ENCODE results near the gene TMEM205. TPM values are rescaled to one million over a fixed set of nuclear protein-coding genes. Genes with fewer than 3 reads are reported as not detected.

TMEM205 gene
- total RNA-seq, 2 donors from 2014 or later: 60.4 to 64.7 TPM

DNA sequence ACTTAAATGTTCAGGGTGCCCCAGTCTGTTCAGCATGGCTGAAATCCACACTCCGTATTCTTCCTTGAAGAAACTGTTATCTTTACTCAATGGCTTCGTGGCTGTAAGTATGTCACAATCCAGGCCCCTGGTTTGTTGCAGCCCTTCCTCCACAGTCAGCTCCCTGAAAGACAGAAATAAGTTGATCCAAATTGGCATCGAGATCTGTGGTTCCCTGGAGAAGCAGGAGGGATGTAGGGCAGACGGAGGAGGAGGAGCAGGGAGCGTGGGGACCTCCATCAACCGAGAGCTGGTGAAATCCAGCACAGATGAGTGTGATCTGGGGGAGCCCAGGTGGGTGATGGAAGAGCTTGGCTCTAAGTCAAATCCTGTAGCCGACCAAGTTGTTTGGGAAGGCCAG, 49.8 kb downstream of the TMEM205 start:
- no peak overlapping the region for H3K27ac Mint-ChIP-seq
- H3K4me1 Mint-ChIP-seq (ENCODE audit: low read depth): peaks cover 7% of the 10 kb centered on the region
- no peak for DNase-seq
- H3K4me3 Mint-ChIP-seq: no peak overlapping the region
- peaks cover 13% of the 10 kb centered on the region for H3K27me3 Mint-ChIP-seq (ENCODE audit: low read depth)
- H3K9me3 Mint-ChIP-seq: no peaks in the 10 kb centered on the region
- no peaks in the 10 kb centered on the region for H3K36me3 Mint-ChIP-seq (ENCODE audit: insufficient read depth in 2 of 2)
- ATAC-seq (replicated peaks in 1 of 2): no peak

- no peak within 1 kb of the TSS for H3K4me3 Mint-ChIP-seq
- H3K4me1 Mint-ChIP-seq (ENCODE audit: low read depth): peaks cover 7% of the 10 kb centered on the region
- DNase-seq (no peak), ATAC-seq (replicated peaks in 1 of 2) (no peak)
- no peak within 1 kb of the TSS for H3K27ac Mint-ChIP-seq
- H3K36me3 Mint-ChIP-seq (ENCODE audit: insufficient read depth in 2 of 2): no peaks in the 10 kb centered on the region
- H3K9me3 Mint-ChIP-seq: no peaks in the 10 kb centered on the region
- H3K27me3 Mint-ChIP-seq (ENCODE audit: low read depth): peaks cover 13% of the 10 kb centered on the region
These were observed 50.3 kb downstream of the TMEM205 start, which contains the start of gene TSPAN16 for GRCh38 chr19:11295665-11296245. TSPAN16 (plus strand) TSS chr19:11296160; CDS start chr19:11296298, 138 bp downstream.

DNA sequence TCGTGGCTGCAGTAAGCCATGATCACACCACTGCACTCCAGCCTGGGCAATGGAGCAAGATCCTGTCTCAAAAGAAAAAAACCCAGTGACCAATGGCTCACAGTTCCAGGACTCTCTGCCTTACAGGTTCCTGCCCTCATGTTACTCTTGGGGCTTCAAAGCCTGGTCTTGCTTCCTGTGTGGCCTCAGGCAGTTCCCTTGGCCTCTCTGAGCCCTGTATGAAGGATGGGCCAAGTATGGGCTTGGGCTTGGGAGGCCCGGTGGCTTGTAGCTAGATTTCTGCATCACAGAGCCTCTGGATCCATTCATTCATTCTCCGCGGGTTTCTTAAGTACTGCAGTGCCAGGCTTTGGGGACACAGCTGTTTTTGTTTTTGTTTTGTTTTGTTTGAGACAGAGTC, 50.9 kb downstream of the TMEM205 start:
- H3K27ac Mint-ChIP-seq: no peak overlapping the region
- DNase-seq (no peak), ATAC-seq (replicated peaks in 1 of 2) (no peak)
- H3K4me1 Mint-ChIP-seq (ENCODE audit: low read depth): peaks cover 7% of the 10 kb centered on the region
- H3K4me3 Mint-ChIP-seq: no peak overlapping the region
- no peaks in the 10 kb centered on the region for H3K9me3 Mint-ChIP-seq
- no peaks in the 10 kb centered on the region for H3K36me3 Mint-ChIP-seq (ENCODE audit: insufficient read depth in 2 of 2)
- peaks cover 13% of the 10 kb centered on the region for H3K27me3 Mint-ChIP-seq (ENCODE audit: low read depth)

GRCh38 chr19:11293433-11294389, 52.4 kb downstream of the TMEM205 start:
- Mint-ChIP-seq H3K4me1 (ENCODE audit: low read depth) (peaks cover 7% of the 10 kb centered on the region), H3K4me3 (peak overlapping the region; percentile 50 to 79), H3K27me3 (ENCODE audit: low read depth) (peaks cover 19% of the 10 kb centered on the region), H3K36me3 (ENCODE audit: insufficient read depth in 2 of 2) (no peaks in the 10 kb centered on the region), H3K27ac (no peak overlapping the region), H3K9me3 (no peaks in the 10 kb centered on the region)
- peak; percentile 86 to 91 for DNase-seq
- ATAC-seq (replicated peaks in 1 of 2): peak; percentile 100

Other genes starting within 250 kb of the TMEM205 start
- gene SPC24, start 190.5 kb downstream of the TMEM205 start, total RNA-seq: 10 to 100 TPM; 43.6 to 46.8 TPM
- gene KANK2, start 148.7 kb downstream of the TMEM205 start, total RNA-seq: 1 to 10 TPM in 1 of 2 donors, under 1 TPM in 1; 0.96 to 1.1 TPM
- gene ANGPTL8, start 106.6 kb downstream of the TMEM205 start, total RNA-seq: not detected
- 1 to 10 TPM; 8.4 to 9.1 TPM for gene DOCK6, start 83.7 kb downstream of the TMEM205 start, total RNA-seq
- not detected for gene TSPAN16, start 50.1 kb downstream of the TMEM205 start, total RNA-seq
- gene RAB3D, start 6.6 kb downstream of the TMEM205 start, total RNA-seq: 10 to 100 TPM; 13.3 to 16.8 TPM
- 10 to 100 TPM; 27.9 to 30.7 TPM for gene CCDC159, start 251 bp upstream of the TMEM205 start, total RNA-seq
- 1 to 10 TPM; 6.9 to 9.7 TPM for gene PLPPR2, start 9.2 kb upstream of the TMEM205 start, total RNA-seq
- gene SWSAP1, start 28.4 kb upstream of the TMEM205 start, total RNA-seq: 1 to 10 TPM; 1.9 to 2.6 TPM
- 10 to 100 TPM in 1 of 2 donors, 1 to 10 TPM in 1; 9.6 to 11.1 TPM for gene EPOR, start 38.0 kb upstream of the TMEM205 start, total RNA-seq
- gene RGL3, start 73.0 kb upstream of the TMEM205 start, total RNA-seq: not detected
- under 1 TPM; 0.16 to 0.50 TPM for gene ODAD3, start 88.9 kb upstream of the TMEM205 start, total RNA-seq
- 100 to 1,000 TPM; 253 to 266 TPM for gene PRKCSH, start 89.4 kb upstream of the TMEM205 start, total RNA-seq
- under 1 TPM in 1 of 2 donors, not detected in 1; 0.48 TPM for gene ELAVL3, start 134.8 kb upstream of the TMEM205 start, total RNA-seq
- 10 to 100 TPM; 10.5 to 12.3 TPM for gene ZNF653, start 159.6 kb upstream of the TMEM205 start, total RNA-seq
- 10 to 100 TPM; 35.7 to 44.0 TPM for gene ECSIT, start 182.9 kb upstream of the TMEM205 start, total RNA-seq
- not detected for gene CNN1, start 192.6 kb upstream of the TMEM205 start, total RNA-seq
- gene ELOF1, start 213.0 kb upstream of the TMEM205 start, total RNA-seq: 10 to 100 TPM; 50.8 to 50.9 TPM
- 10 to 100 TPM; 22.9 to 31.5 TPM for gene ACP5, start 231.4 kb upstream of the TMEM205 start, total RNA-seq